Measurements from ENCODE around the gene MINDY3. TPM values are rescaled to one million over a fixed set of nuclear protein-coding genes. Genes with fewer than 3 reads are reported as not detected.

Gene MINDY3
- total RNA-seq, 1 experiment from 2014 or later, result 11.3 TPM

- TF ChIP-seq GTF2I (CRISPR knock-in tag; conservative IDR thresholded peaks at IDR 0.05) (no peak), ERG (CRISPR knock-in tag; IDR thresholded peaks at IDR 0.05) (no peak), RELA (CRISPR knock-in tag; IDR thresholded peaks at IDR 0.05; ENCODE audit: borderline replicate concordance) (no peak)
Measured at GRCh38 chr10:15730341-15730740, 130.0 kb downstream of the MINDY3 start (continued).

GRCh38 chr10:15729890-15730289 is 130.4 kb downstream of the MINDY3 start:
- H3K4me3 Mint-ChIP-seq, result no peak overlapping the region
- H3K4me1 Mint-ChIP-seq, result no peaks in the 10 kb centered on the region
- ChIA-PET CTCF (interaction anchor here (1.0 kb wide), 1 partner anchor 10 kb away, joined by 3 read pairs; the partner anchor contains the start of gene ITGA8), POLR2A (interaction anchor here (0.6 to 0.7 kb wide), 2 partner anchors 45 to 121 kb away, joined by 3 read pairs; no protein-coding TSS in a partner anchor)
- H3K27me3 Mint-ChIP-seq (ENCODE audit: low read depth), result no peaks in the 10 kb centered on the region
- no peak for DNase-seq (ENCODE audit: low spot score)
- no peak overlapping the region for H3K27ac Mint-ChIP-seq
- peaks cover 9% of the 10 kb centered on the region; the same call in 1 of the 2 replicates for H3K36me3 Mint-ChIP-seq
- no peak for ATAC-seq
- TF ChIP-seq NR2C2 (CRISPR knock-in tag; IDR thresholded peaks at IDR 0.05), result no peak
- TF ChIP-seq GRHL2 (CRISPR knock-in tag; IDR thresholded peaks at IDR 0.05; ENCODE audit: insufficient replicate concordance, severe bottlenecking), result no peak
- no peak for TF ChIP-seq USF1 (CRISPR knock-in tag; IDR thresholded peaks at IDR 0.05)
- TF ChIP-seq ZNF532 (CRISPR knock-in tag; IDR thresholded peaks at IDR 0.05; ENCODE audit: borderline replicate concordance), result no peak
- no peak for TF ChIP-seq SOX15 (CRISPR knock-in tag; IDR thresholded peaks at IDR 0.05)
- peaks cover 36% of the 10 kb centered on the region for H3K9me3 Mint-ChIP-seq

Other genes starting within 250 kb of the MINDY3 start
- gene ITGA8, start 140.6 kb downstream of the MINDY3 start, total RNA-seq (2021), result 0.02 TPM in 1 of 3 replicates, not detected in the others

Measured in WTC11 (cell line).